Glutamatergic neuron (in vitro differentiated cells): ENCODE data around the gene IMMP2L. TPM values are rescaled to one million over a fixed set of nuclear protein-coding genes. Genes with fewer than 3 reads are reported as not detected.

ENCODE experiments used
- DNase-seq: peaks from one replicate; pipeline ENCODE4 v3.0.0; 2022
- H3K27ac Mint-ChIP-seq: one replicate; pipeline ENCODE4 v1.8.0; 2020; ENCODE audit warnings: mild to moderate bottlenecking, mixed read lengths, inconsistent platforms; ENCODE audit not compliant: unreplicated experiment
- H3K27me3 Mint-ChIP-seq: one replicate; pipeline ENCODE4 v1.8.0; 2020; ENCODE audit warnings: mild to moderate bottlenecking, moderate library complexity, mixed read lengths, inconsistent platforms; ENCODE audit not compliant: unreplicated experiment
- H3K36me3 Mint-ChIP-seq: one replicate; pipeline ENCODE4 v1.8.0; 2020; ENCODE audit warnings: mild to moderate bottlenecking, mixed read lengths, inconsistent platforms; ENCODE audit not compliant: unreplicated experiment
- H3K4me1 Mint-ChIP-seq: one replicate; pipeline ENCODE4 v1.8.0; 2020; ENCODE audit warnings: mild to moderate bottlenecking, low read depth, mixed read lengths, inconsistent platforms; ENCODE audit not compliant: unreplicated experiment
- H3K4me3 Mint-ChIP-seq: one replicate; pipeline ENCODE4 v1.8.0; 2020; ENCODE audit warnings: mild to moderate bottlenecking, mixed read lengths, inconsistent platforms; ENCODE audit not compliant: unreplicated experiment
- H3K9me3 Mint-ChIP-seq: one replicate; pipeline ENCODE4 v1.8.0; 2020; ENCODE audit warnings: mild to moderate bottlenecking, moderate library complexity, mixed read lengths, inconsistent platforms; ENCODE audit not compliant: unreplicated experiment
- CTCF ChIP-seq: fragments of 200-600 bp; sonication (generic); IDR thresholded peaks from one replicate; pipeline ENCODE4 v1.5.0; 2021; ENCODE audit not compliant: partially characterized antibody, unreplicated experiment
- total RNA-seq: library from RNA; stranded (reverse); fragmentation: NEBNext Ultra II Directional; extraction: Animal tissue kit (Norgen Biotek cat#: 25700); gene quantifications from one replicate; pipeline ENCODE4 v1.2.1, GENCODE V29; 2021; ENCODE audit not compliant: unreplicated experiment

The IMMP2L gene
- total RNA-seq, 1 donor from 2014 or later, result 9.6 TPM

GRCh38 chr7:111264111-111264868 is 298.0 kb downstream of the IMMP2L start:
- Mint-ChIP-seq H3K9me3 (no peaks in the 10 kb centered on the region), H3K4me1 (peaks cover 9% of the 10 kb centered on the region), H3K27ac (no peak overlapping the region), H3K27me3 (no peaks in the 10 kb centered on the region), H3K36me3 (no peaks in the 10 kb centered on the region), H3K4me3 (no peak overlapping the region)
- TF ChIP-seq CTCF, result no peak
- no peak for DNase-seq

- TF ChIP-seq CTCF, result no peak
- H3K9me3 Mint-ChIP-seq, result no peaks in the 10 kb centered on the region
- peaks cover 5% of the 10 kb centered on the region for H3K4me1 Mint-ChIP-seq
- no peak overlapping the region for H3K27ac Mint-ChIP-seq
- DNase-seq, result no peak
- H3K27me3 Mint-ChIP-seq, result no peaks in the 10 kb centered on the region
- no peaks in the 10 kb centered on the region for H3K36me3 Mint-ChIP-seq
- no peak overlapping the region for H3K4me3 Mint-ChIP-seq
Observed at GRCh38 chr7:111262293-111263116, 299.8 kb downstream of the IMMP2L start.

GRCh38 chr7:111261496-111261895 is 300.8 kb downstream of the IMMP2L start:
- Mint-ChIP-seq H3K27ac (no peak overlapping the region), H3K27me3 (no peaks in the 10 kb centered on the region), H3K36me3 (no peaks in the 10 kb centered on the region), H3K9me3 (no peaks in the 10 kb centered on the region), H3K4me1 (peaks cover 5% of the 10 kb centered on the region), H3K4me3 (no peak overlapping the region)
- DNase-seq, result no peak
- TF ChIP-seq CTCF, result no peak

- Mint-ChIP-seq H3K4me1 (no peaks in the 10 kb centered on the region), H3K4me3 (no peak overlapping the region), H3K27ac (no peak overlapping the region), H3K36me3 (no peaks in the 10 kb centered on the region), H3K9me3 (no peaks in the 10 kb centered on the region), H3K27me3 (no peaks in the 10 kb centered on the region)
- TF ChIP-seq CTCF, result no peak
- DNase-seq, result no peak
Observed at GRCh38 chr7:111259991-111260390, 302.3 kb downstream of the IMMP2L start.

- no peaks in the 10 kb centered on the region for H3K27me3 Mint-ChIP-seq
- TF ChIP-seq CTCF, result no peak
- H3K27ac Mint-ChIP-seq, result no peak overlapping the region
- no peaks in the 10 kb centered on the region for H3K36me3 Mint-ChIP-seq
- H3K9me3 Mint-ChIP-seq, result no peaks in the 10 kb centered on the region
- DNase-seq, result no peak
- H3K4me1 Mint-ChIP-seq, result no peaks in the 10 kb centered on the region
- H3K4me3 Mint-ChIP-seq, result no peak overlapping the region
Observed at GRCh38 chr7:111256391-111256790, 305.9 kb downstream of the IMMP2L start.
